H1 (cell line): ENCODE data around the gene MAPK8IP2. TPM values are rescaled to one million over a fixed set of nuclear protein-coding genes. Genes with fewer than 3 reads are reported as not detected.

Experiments
- CTCF ChIA-PET: fragments of 300-600 bp; sonication (Branson Sonifier 250); formaldehyde crosslinking; loops from one replicate; lab custom pipeline; 2021; ENCODE audit not compliant: partially characterized antibody; lab: Charles Lee
- POLR2A ChIA-PET: fragments of 300-600 bp; sonication (Branson Sonifier 250); formaldehyde crosslinking; loops from one replicate; lab custom pipeline; 2021; ENCODE audit warnings: inconsistent platforms; ENCODE audit not compliant: partially characterized antibody; lab: Charles Lee
- DNase-seq, 2 experiments: peaks; one replicate each; pipeline versions ENCODE4 v3.0.0 to v3.0.0-alpha.2; 2010 to 2022; ENCODE audit warnings: low spot score in 2 of 2, low read depth in 1 of 2, mixed read lengths in 1 of 2
- FAIRE-seq: peaks from 2 replicates; lab custom pipeline; 2011; peaks lifted over from hg19 to GRCh38; lab: Jason Lieb, UNC
- H2AFZ ChIP-seq: 2 replicates; pipeline ENCODE4 v1.8.1; 2012; ENCODE audit warnings: low read length, inconsistent platforms
- H2AK5ac ChIP-seq: 2 replicates; pipeline ENCODE4 v1.6.1; 2013; ENCODE audit warnings: low read depth, low read length
- H2BK120ac ChIP-seq: replicated peaks from 2 replicates; pipeline ENCODE3; 2013; ENCODE audit warnings: low read depth, low read length, inconsistent platforms
- H2BK12ac ChIP-seq: 2 replicates; pipeline ENCODE4 v1.6.1; 2013; ENCODE audit warnings: low read depth, low read length
- H2BK15ac ChIP-seq: 2 replicates; pipeline ENCODE4 v1.6.1; 2013; ENCODE audit warnings: low read length
- H2BK20ac ChIP-seq: 2 replicates; pipeline ENCODE4 v1.6.1; 2013; ENCODE audit warnings: low read length
- H2BK5ac ChIP-seq: 2 replicates; pipeline ENCODE4 v1.6.1; 2013; ENCODE audit warnings: low read depth, low read length
- H3K14ac ChIP-seq: 2 replicates; pipeline ENCODE4 v1.6.1; 2013; ENCODE audit warnings: inconsistent platforms; ENCODE audit not compliant: insufficient read length
- H3K18ac ChIP-seq: 2 replicates; pipeline ENCODE4 v1.6.1; 2013; ENCODE audit warnings: low read length; ENCODE audit errors: extremely low read depth
- H3K23ac ChIP-seq: 2 replicates; pipeline ENCODE4 v1.6.1; 2013; ENCODE audit warnings: inconsistent platforms; ENCODE audit not compliant: insufficient read length
- H3K23me2 ChIP-seq: 2 replicates; pipeline ENCODE4 v1.6.1; 2013; ENCODE audit warnings: low read depth, low read length
- H3K27ac ChIP-seq: 2 replicates; pipeline ENCODE4 v1.6.1; 2011; ENCODE audit warnings: low read depth, low read length, inconsistent platforms
- H3K27me3 ChIP-seq, 4 experiments: replicated peaks in 1 of 4; 1 replicate in 1 of 4; 2 replicates in 3 of 4; pipeline versions ENCODE4 v1.6.1 to v1.8.1; 2011 to 2013; ENCODE audit warnings: low read length in 3 of 4, mild to moderate bottlenecking in 3 of 4, inconsistent platforms in 2 of 4, mixed read lengths in 2 of 4, moderate library complexity in 1 of 4; ENCODE audit not compliant: control insufficient read depth in 3 of 4, insufficient read depth in 3 of 4; ENCODE audit errors: extremely low read depth in 1 of 4
- H3K36me3 ChIP-seq, 4 experiments: 2 replicates each; pipeline versions ENCODE4 v1.6.1 to v1.8.1; 2011 to 2013; ENCODE audit warnings: mild to moderate bottlenecking in 4 of 4, low read length in 3 of 4, moderate library complexity in 2 of 4, control low read depth in 1 of 4, inconsistent platforms in 1 of 4; ENCODE audit not compliant: insufficient read depth in 4 of 4, control insufficient read depth in 2 of 4
- H3K4ac ChIP-seq: replicated peaks from 2 replicates; pipeline ENCODE3; 2013; ENCODE audit warnings: low read length, low read depth, mixed read lengths, inconsistent platforms; ENCODE audit not compliant: insufficient read length
- H3K4me1 ChIP-seq, 4 experiments: replicated peaks in 1 of 4; 1 replicate in 1 of 4; 2 replicates in 3 of 4; pipeline versions ENCODE4 v1.6.1 to v1.8.1; 2011 to 2013; ENCODE audit warnings: low read length in 3 of 4, inconsistent platforms in 2 of 4, mixed read lengths in 1 of 4; ENCODE audit not compliant: insufficient read depth in 4 of 4, control insufficient read depth in 3 of 4
- H3K4me2 ChIP-seq, 2 experiments: 2 replicates each; pipeline versions ENCODE4 v1.6.1 to v1.8.1; 2011 to 2013; ENCODE audit warnings: low read depth in 2 of 2, low read length in 2 of 2, control low read depth in 1 of 2, inconsistent platforms in 1 of 2, mild to moderate bottlenecking in 1 of 2; ENCODE audit not compliant: insufficient read depth in 1 of 2
- H3K4me3 ChIP-seq, 4 experiments: fragments of 200-600, 300-600 bp in 1 of 4; sonication (generic), shearing (Covaris generic), sonication (Bioruptor Twin) in 1 of 4; 2 replicates each; pipeline versions ENCODE4 v1.5.1 to v1.8.1; 2011 to 2016; ENCODE audit warnings: low read length in 4 of 4, low read depth in 3 of 4, control low read depth in 2 of 4, inconsistent platforms in 2 of 4, mild to moderate bottlenecking in 2 of 4, mixed read lengths in 1 of 4, moderate library complexity in 1 of 4; ENCODE audit not compliant: insufficient read depth in 2 of 4; ENCODE audit errors: extremely low read depth in 1 of 4
- H3K56ac ChIP-seq: replicated peaks from 2 replicates; pipeline ENCODE3; 2013; ENCODE audit warnings: low read depth, mild to moderate bottlenecking, mixed read lengths, low read length, inconsistent platforms; ENCODE audit not compliant: insufficient read length
- H3K79me1 ChIP-seq: 2 replicates; pipeline ENCODE4 v1.6.1; 2013; ENCODE audit warnings: low read depth, low read length, control low read depth
- H3K79me2 ChIP-seq, 2 experiments: 2 replicates each; pipeline versions ENCODE4 v1.6.1 to v1.8.1; 2012 to 2013; ENCODE audit warnings: low read length in 2 of 2, mild to moderate bottlenecking in 2 of 2, inconsistent platforms in 1 of 2; ENCODE audit not compliant: insufficient read depth in 2 of 2, control insufficient read depth in 1 of 2
- H3K9ac ChIP-seq, 4 experiments: replicated peaks in 1 of 4; 1 replicate in 1 of 4; 2 replicates in 3 of 4; pipeline versions ENCODE4 v1.6.1 to v1.8.1; 2011 to 2013; ENCODE audit warnings: low read depth in 3 of 4, low read length in 3 of 4, control low read depth in 2 of 4, mild to moderate bottlenecking in 2 of 4, moderate library complexity in 2 of 4, inconsistent platforms in 1 of 4; ENCODE audit errors: extremely low read depth in 1 of 4
- H3K9me3 ChIP-seq, 2 experiments: 2 replicates each; pipeline versions ENCODE4 v1.6.1 to v1.8.1; 2012 to 2013; ENCODE audit warnings: mild to moderate bottlenecking in 2 of 2, moderate library complexity in 2 of 2, control low read depth in 1 of 2, inconsistent platforms in 1 of 2, low read depth in 1 of 2, low read length in 1 of 2, mixed read lengths in 1 of 2; ENCODE audit not compliant: insufficient read depth in 2 of 2
- H4K20me1 ChIP-seq, 2 experiments: replicated peaks in 1 of 2; 2 replicates each; pipeline versions ENCODE3 to v1.8.1; 2011 to 2013; ENCODE audit warnings: inconsistent platforms in 2 of 2, low read length in 2 of 2, mild to moderate bottlenecking in 1 of 2; ENCODE audit not compliant: insufficient read depth in 2 of 2, control insufficient read depth in 1 of 2
- H4K5ac ChIP-seq: 2 replicates; pipeline ENCODE4 v1.6.1; 2013; ENCODE audit warnings: low read length, low read depth, mixed read lengths, inconsistent platforms; ENCODE audit not compliant: insufficient read length
- H4K8ac ChIP-seq: 2 replicates; pipeline ENCODE4 v1.8.0; 2013; ENCODE audit warnings: mild to moderate bottlenecking, moderate library complexity, low read length, inconsistent platforms; ENCODE audit not compliant: insufficient read depth; ENCODE audit errors: extremely low read depth
- H4K91ac ChIP-seq: replicated peaks from 2 replicates; pipeline ENCODE3; 2013; ENCODE audit warnings: low read length, mixed read lengths, inconsistent platforms; ENCODE audit not compliant: insufficient read length
- CBX8 ChIP-seq: fragments of 300-800, 300-1000 bp; sonication (generic); IDR thresholded peaks from 2 replicates; pipeline ENCODE4 v1.7.1; 2016; ENCODE audit warnings: low read depth, low read length, borderline replicate concordance
- CEBPB ChIP-seq: IDR thresholded peaks from 2 replicates; pipeline ENCODE4 v1.6.1; 2012; ENCODE audit warnings: low read depth, low read length
- POU5F1 ChIP-seq: IDR thresholded peaks from 2 replicates; pipeline ENCODE4 v1.6.1; 2011; ENCODE audit warnings: low read depth, mild to moderate bottlenecking, low read length, moderate library complexity
- RBBP5 ChIP-seq: IDR thresholded peaks from 2 replicates; pipeline ENCODE4 v1.7.1; 2012; ENCODE audit warnings: low read depth, mild to moderate bottlenecking, inconsistent platforms, low read length, moderate library complexity, borderline replicate concordance
- SIN3A ChIP-seq, 2 experiments: IDR thresholded peaks in 1 of 2; conservative IDR thresholded peaks in 1 of 2; 2 replicates each; pipeline ENCODE4 v1.6.1; 2011 to 2012; ENCODE audit warnings: low read length in 2 of 2, improper control_type of control experiment in 1 of 2, low read depth in 1 of 2, mild to moderate bottlenecking in 1 of 2
- SIRT6 ChIP-seq: IDR thresholded peaks from one replicate; pipeline ENCODE4 v1.7.1; 2012; ENCODE audit warnings: low read length, inconsistent platforms
- WGBS, 2 experiments: shearing (Covaris generic) in 1 of 2; methylation state at CpG; one replicate each; pipeline versions ENCODE4 v1.1.6 to v1.1.7; 2013 to 2015; ENCODE audit warnings: low lambda C conversion rate in 2 of 2, mixed read lengths in 2 of 2, inconsistent platforms in 1 of 2, low coverage in 1 of 2, missing lambda C conversion rate in 1 of 2; ENCODE audit not compliant: insufficient replicate concordance in 2 of 2, insufficient coverage in 1 of 2, insufficient read length in 1 of 2; ENCODE audit errors: extremely low coverage in 1 of 2, missing lambda C conversion rate in 1 of 2; 5-methylcytosine and 5-hydroxymethylcytosine counted together
- polyA plus RNA-seq, 7 experiments: library from polyadenylated mRNA; depleted of rRNA in 3 of 7; stranded (reverse) in 5 of 7; unstranded in 2 of 7; fragments of >200 nt in 5 of 7; fragments of 200-250 nt in 2 of 7; gene quantifications; 1 replicate in 5 of 7; 2 replicates in 1 of 7; 4 replicates in 1 of 7; pipeline versions ENCODE4 v1.2.1 to v1.2.3, GENCODE V29; 2011 to 2013; ENCODE audit warnings: missing spikeins in 2 of 7, mixed read lengths in 2 of 7
- total RNA-seq: library from RNA; stranded (reverse); fragmentation: NEBNext Ultra II Directional; extraction: Animal tissue kit (Norgen Biotek cat#: 25700); gene quantifications from 2 replicates; pipeline ENCODE4 v1.2.1, GENCODE V29; 2021
- TF ChIP-seq, protein P1 (sequence below), 3 experiments: IDR thresholded peaks; 1 replicate in 2 of 3; 2 replicates in 1 of 3; pipeline versions ENCODE4 v1.5.1 to v1.6.1; 2011; ENCODE audit warnings: low read length in 3 of 3, mild to moderate bottlenecking in 3 of 3, inconsistent platforms in 2 of 3, low read depth in 1 of 3, moderate library complexity in 1 of 3; ENCODE audit not compliant: insufficient read depth in 1 of 3; ENCODE audit errors: control extremely low read depth in 1 of 3

Gene MAPK8IP2
- total and polyA plus RNA-seq, 2 of the 8 experiments (the other 6 are each of a cell fraction or from before 2014, with no cell fraction given) = 1.5 to 5.5 TPM

GRCh38 chr22:50626850-50627641 is 26.5 kb downstream of the MAPK8IP2 start:
- no peak overlapping the region for H3K27ac ChIP-seq
- no peak overlapping the region for H2AK5ac ChIP-seq
- H3K4me2 ChIP-seq = peak overlapping the region; percentile 90 to 99
- peaks cover 0 to 12% of the 10 kb centered on the region in 2 experiments for H4K20me1 ChIP-seq
- H3K18ac ChIP-seq = no peak overlapping the region; the same call in 1 of the 2 replicates
- no peak overlapping the region for H3K4ac ChIP-seq
- ChIA-PET CTCF (interaction anchor here (0.6 to 15.7 kb wide), 28 partner anchors 11 to 154 kb away, joined by 3 to 281 read pairs (median 4); partner anchors contain the start of genes CHKB and SYCE3), POLR2A (interaction anchor here (0.9 to 1.4 kb wide), 6 partner anchors 14 to 72 kb away, joined by 3 to 5 read pairs (median 4); partner anchors contain the start of genes CHKB and SHANK3)
- peak overlapping the region; percentile 60 to 76 (median 76) for H3K4me3 ChIP-seq
- peak overlapping the region; percentile 63; the same call in 1 of the 2 replicates for H2AFZ ChIP-seq
- no peaks in the 10 kb centered on the region for H3K36me3 ChIP-seq
- no peaks in the 10 kb centered on the region for H3K9me3 ChIP-seq
- no peak overlapping the region for H4K8ac ChIP-seq
- H2BK12ac ChIP-seq = no peak overlapping the region
- no peak overlapping the region for H2BK15ac ChIP-seq
- H3K56ac ChIP-seq = no peak overlapping the region
- no peak overlapping the region for H4K91ac ChIP-seq
- no peak overlapping the region for H4K5ac ChIP-seq
- no peak overlapping the region for H3K14ac ChIP-seq
- FAIRE-seq (no peak), DNase-seq (no peak)
- no peak overlapping the region for H2BK5ac ChIP-seq
- peaks cover 0 to 10% (median 5%) of the 10 kb centered on the region in 4 experiments; a peak in 4 of 7 replicates for H3K27me3 ChIP-seq
- peaks cover 4% of the 10 kb centered on the region for H3K79me1 ChIP-seq
- H3K23ac ChIP-seq = no peak overlapping the region
- no peaks in the 10 kb centered on the region for H3K79me2 ChIP-seq
- H2BK120ac ChIP-seq = no peak overlapping the region
- H3K4me1 ChIP-seq = peaks cover 0 to 12% (median 6%) of the 10 kb centered on the region in 4 experiments; a peak in 5 of 7 replicates
- H2BK20ac ChIP-seq = no peak overlapping the region
- H3K23me2 ChIP-seq = peaks cover 11% of the 10 kb centered on the region; the same call in 1 of the 2 replicates
- 0 out of 7 replicates have a peak overlapping the region, but pooled peaks of 1 of the 4 experiments have one; percentile 0 for H3K9ac ChIP-seq
- 74% methylated on average over 28 of the region's 42 CpGs; no CpG with 5 or more reads in 1 of the 2 experiments for WGBS, 2 experiments
- TF ChIP-seq CBX8 = no peak
- no peak for TF ChIP-seq SIRT6
- TF ChIP-seq SIN3A (conservative IDR thresholded peaks at IDR 0.05 in 1 of 2, IDR thresholded peaks at IDR 0.05 in 1 of 2; ENCODE audit: low read depth in 1 of 2, low read length in 2 of 2) = no peak
- no peak for TF ChIP-seq POU5F1
- TF ChIP-seq, protein P1, sequence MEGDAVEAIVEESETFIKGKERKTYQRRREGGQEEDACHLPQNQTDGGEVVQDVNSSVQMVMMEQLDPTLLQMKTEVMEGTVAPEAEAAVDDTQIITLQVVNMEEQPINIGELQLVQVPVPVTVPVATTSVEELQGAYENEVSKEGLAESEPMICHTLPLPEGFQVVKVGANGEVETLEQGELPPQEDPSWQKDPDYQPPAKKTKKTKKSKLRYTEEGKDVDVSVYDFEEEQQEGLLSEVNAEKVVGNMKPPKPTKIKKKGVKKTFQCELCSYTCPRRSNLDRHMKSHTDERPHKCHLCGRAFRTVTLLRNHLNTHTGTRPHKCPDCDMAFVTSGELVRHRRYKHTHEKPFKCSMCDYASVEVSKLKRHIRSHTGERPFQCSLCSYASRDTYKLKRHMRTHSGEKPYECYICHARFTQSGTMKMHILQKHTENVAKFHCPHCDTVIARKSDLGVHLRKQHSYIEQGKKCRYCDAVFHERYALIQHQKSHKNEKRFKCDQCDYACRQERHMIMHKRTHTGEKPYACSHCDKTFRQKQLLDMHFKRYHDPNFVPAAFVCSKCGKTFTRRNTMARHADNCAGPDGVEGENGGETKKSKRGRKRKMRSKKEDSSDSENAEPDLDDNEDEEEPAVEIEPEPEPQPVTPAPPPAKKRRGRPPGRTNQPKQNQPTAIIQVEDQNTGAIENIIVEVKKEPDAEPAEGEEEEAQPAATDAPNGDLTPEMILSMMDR (IDR thresholded peaks at IDR 0.05; ENCODE audit: control extremely low read depth in 1 of 3, insufficient read depth in 1 of 3, low read depth in 1 of 3, low read length in 3 of 3) = no peak
- TF ChIP-seq CEBPB = no peak
- TF ChIP-seq RBBP5 = no peak
